Adrenal gland (tissue), 12 donors: ENCODE measurements around the gene ZC3H8. TPM values are rescaled to one million over a fixed set of nuclear protein-coding genes. Genes with fewer than 3 reads are reported as not detected.

Experiments used
- DNase-seq, 7 donors: peaks; one replicate each; pipeline ENCODE4 v3.0.0-alpha.2; 2019 to 2020
- H3K27ac ChIP-seq, 5 donors: fragments of 200-600 bp; sonication (generic) in 4 of 5; 1 replicate in 3 of 5; 2 replicates in 2 of 5; pipeline versions ENCODE4 v1.5.1 to v1.8.0; 2016 to 2020; ENCODE audit warnings: mild to moderate bottlenecking in 1 of 5
- H3K27me3 ChIP-seq: fragments of 200-600 bp; 2 replicates; pipeline ENCODE4 v1.8.0; 2021
- H3K36me3 ChIP-seq, 2 donors: fragments of 200-600 bp; replicated peaks in 1 of 2; 1 replicate in 1 of 2; 2 replicates in 1 of 2; pipeline versions ENCODE4 v1.5.1 to v1.8.0; 2018 to 2022
- H3K4me1 ChIP-seq, 2 donors: fragments of 200-600 bp; replicated peaks in 1 of 2; 1 replicate in 1 of 2; 2 replicates in 1 of 2; pipeline versions ENCODE4 v1.5.1 to v1.8.0; 2018 to 2021
- H3K4me3 ChIP-seq, 4 donors: fragments of 200-600 bp; sonication (generic) in 3 of 4; one replicate each; pipeline ENCODE4 v1.5.1; 2016 to 2018
- H3K9me3 ChIP-seq, 3 donors: fragments of 200-600 bp; sonication (generic) in 1 of 3; replicated peaks in 1 of 3; 1 replicate in 2 of 3; 2 replicates in 1 of 3; pipeline versions ENCODE4 v1.5.1 to v1.8.0; 2016 to 2021
- POLR2A ChIP-seq, 2 donors: fragments of 450-650 bp; IDR thresholded peaks; one replicate each; pipeline ENCODE4 v1.6.1; 2017; ENCODE audit warnings: antibody characterized with exemption in 2 of 2, mild to moderate bottlenecking in 2 of 2, moderate library complexity in 1 of 2
- WGBS, 4 donors: extraction: QIAGEN DNeasy Blood & Tissue Kit in 2 of 4; methylation state at CpG; one replicate each; pipeline versions ENCODE4 v1.1.5 to v1.1.7; 2013 to 2017; 5-methylcytosine and 5-hydroxymethylcytosine counted together
- intact Hi-C, 2 donors: fragments of 100-400 bp; cut with DNase I; formaldehyde crosslinking; loops; one replicate each; pipeline versions ENCODE4 v1.14.1 to v1.15.0; 2022 to 2023
- polyA plus RNA-seq, 3 donors: library from polyadenylated mRNA; stranded (reverse); fragments of 200-250 nt in 2 of 3; fragments of 350-450 nt in 1 of 3; fragmentation: Illumina TruSeq in 1 of 3; extraction: RNeasy Lipid Tissue Mini Kit (QIAGEN cat#74804) in 1 of 3; gene quantifications; one replicate each; pipeline ENCODE4 v1.2.3, GENCODE V29; 2013 to 2014
- total RNA-seq, 9 donors: library from RNA; depleted of rRNA in 4 of 9; stranded (reverse); fragments of >200 nt in 4 of 9; fragments of 120-200 nt in 1 of 9; fragmentation: NEBNext Ultra II Directional in 1 of 9; extraction: Animal tissue kit (Norgen Biotek cat#: 25700) in 1 of 9; gene quantifications; one replicate each; pipeline versions ENCODE4 v1.1.0 to v1.2.4, GENCODE V29; 2013 to 2023
- TF ChIP-seq, protein P1 (sequence below), 6 experiments: fragments of 450-650 bp in 4 of 6; fragments of 200-600 bp in 2 of 6; sonication (generic) in 1 of 6; IDR thresholded peaks; 1 replicate in 5 of 6; 2 replicates in 1 of 6; pipeline versions ENCODE4 v1.5.1 to v1.8.0; 2016 to 2021; ENCODE audit warnings: antibody characterized with exemption in 6 of 6, mild to moderate bottlenecking in 2 of 6, moderate library complexity in 1 of 6
- donor health status: healthy with polysubstance abuse.
- donor health status: Bipolar disorder and iron deficiency.
- donor health status: DM: yes; HTN: yes; CAD: no.
- donor health status: DM: no; HTN: no; CAD: no.
- donor health status: DM: no; HTN: no; CAD: no.
- donor health status: DM: yes; HTN: yes; CAD: no.

ZC3H8 gene
- total and polyA plus RNA-seq, 12 donors = 0.85 to 17.4 (median 7.6) TPM

DNA sequence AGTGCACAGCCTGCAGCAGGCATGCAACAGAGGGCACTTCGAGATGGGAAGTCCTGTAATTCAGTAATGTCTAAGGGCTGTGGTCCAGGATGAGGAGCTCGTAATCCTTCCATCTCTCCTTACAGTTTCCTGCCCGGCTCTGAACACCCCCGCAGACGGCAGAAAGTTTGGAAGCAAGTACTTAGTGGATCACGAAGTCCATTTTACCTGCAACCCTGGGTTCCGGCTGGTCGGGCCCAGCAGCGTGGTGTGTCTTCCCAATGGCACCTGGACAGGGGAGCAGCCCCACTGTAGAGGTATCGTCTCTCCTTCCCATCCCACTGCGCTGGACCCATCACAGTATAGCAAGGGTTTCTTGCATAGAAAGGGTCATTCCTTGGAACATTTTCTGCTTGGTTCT, 90.0 kb downstream of the ZC3H8 start:
- TF ChIP-seq POLR2A (IDR thresholded peaks at IDR 0.05) = no peak
- TF ChIP-seq, protein P1, sequence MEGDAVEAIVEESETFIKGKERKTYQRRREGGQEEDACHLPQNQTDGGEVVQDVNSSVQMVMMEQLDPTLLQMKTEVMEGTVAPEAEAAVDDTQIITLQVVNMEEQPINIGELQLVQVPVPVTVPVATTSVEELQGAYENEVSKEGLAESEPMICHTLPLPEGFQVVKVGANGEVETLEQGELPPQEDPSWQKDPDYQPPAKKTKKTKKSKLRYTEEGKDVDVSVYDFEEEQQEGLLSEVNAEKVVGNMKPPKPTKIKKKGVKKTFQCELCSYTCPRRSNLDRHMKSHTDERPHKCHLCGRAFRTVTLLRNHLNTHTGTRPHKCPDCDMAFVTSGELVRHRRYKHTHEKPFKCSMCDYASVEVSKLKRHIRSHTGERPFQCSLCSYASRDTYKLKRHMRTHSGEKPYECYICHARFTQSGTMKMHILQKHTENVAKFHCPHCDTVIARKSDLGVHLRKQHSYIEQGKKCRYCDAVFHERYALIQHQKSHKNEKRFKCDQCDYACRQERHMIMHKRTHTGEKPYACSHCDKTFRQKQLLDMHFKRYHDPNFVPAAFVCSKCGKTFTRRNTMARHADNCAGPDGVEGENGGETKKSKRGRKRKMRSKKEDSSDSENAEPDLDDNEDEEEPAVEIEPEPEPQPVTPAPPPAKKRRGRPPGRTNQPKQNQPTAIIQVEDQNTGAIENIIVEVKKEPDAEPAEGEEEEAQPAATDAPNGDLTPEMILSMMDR (IDR thresholded peaks at IDR 0.05) = no peak
- intact Hi-C loops = no loop called here
- no peak overlapping the region for H3K27ac ChIP-seq
- no peaks in the 10 kb centered on the region for H3K9me3 ChIP-seq
- no peaks in the 10 kb centered on the region for H3K27me3 ChIP-seq
- peak in 1 of 7 donors; percentile 7 for DNase-seq
- no peak overlapping the region for H3K4me3 ChIP-seq
- 91 to 96% (median 93%) methylated on average over 10 to 11 of the region's 11 CpGs for WGBS, 4 donors
- no peaks in the 10 kb centered on the region for H3K4me1 ChIP-seq
- H3K36me3 ChIP-seq = no peaks in the 10 kb centered on the region

DNA sequence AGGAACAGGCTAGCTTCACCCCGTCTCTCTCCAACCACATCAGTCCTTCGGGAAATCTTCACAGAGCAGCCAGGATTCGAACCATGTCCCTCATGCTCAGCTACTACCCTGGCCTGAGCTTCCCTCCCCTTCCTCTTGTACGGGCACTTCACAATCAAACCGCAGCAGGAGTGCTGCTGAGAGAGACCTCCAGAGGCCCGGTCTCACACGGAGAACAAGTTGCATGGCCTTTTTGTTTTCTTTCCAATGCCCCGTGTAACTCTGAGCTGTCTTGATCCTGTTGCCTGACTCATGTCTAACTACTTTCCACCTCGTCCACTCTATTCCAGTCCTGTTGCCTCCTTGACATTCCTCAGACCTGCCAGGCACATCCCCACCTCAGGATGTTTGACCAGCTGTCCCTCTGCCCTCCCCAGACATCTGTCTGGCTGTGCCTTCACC, 91.3 kb downstream of the ZC3H8 start:
- Histone ChIP-seq H3K27ac (no peak overlapping the region), H3K27me3 (no peaks in the 10 kb centered on the region), H3K4me3 (no peak overlapping the region), H3K9me3 (no peaks in the 10 kb centered on the region), H3K4me1 (no peaks in the 10 kb centered on the region), H3K36me3 (no peaks in the 10 kb centered on the region)
- 70 to 87% (median 78%) methylated on average over 9 of the region's 9 CpGs for WGBS, 4 donors
- peak in 1 of 7 donors; percentile 5 for DNase-seq
- TF ChIP-seq, protein P1 (IDR thresholded peaks at IDR 0.05) = no peak
- intact Hi-C loops = no loop called here

DNA sequence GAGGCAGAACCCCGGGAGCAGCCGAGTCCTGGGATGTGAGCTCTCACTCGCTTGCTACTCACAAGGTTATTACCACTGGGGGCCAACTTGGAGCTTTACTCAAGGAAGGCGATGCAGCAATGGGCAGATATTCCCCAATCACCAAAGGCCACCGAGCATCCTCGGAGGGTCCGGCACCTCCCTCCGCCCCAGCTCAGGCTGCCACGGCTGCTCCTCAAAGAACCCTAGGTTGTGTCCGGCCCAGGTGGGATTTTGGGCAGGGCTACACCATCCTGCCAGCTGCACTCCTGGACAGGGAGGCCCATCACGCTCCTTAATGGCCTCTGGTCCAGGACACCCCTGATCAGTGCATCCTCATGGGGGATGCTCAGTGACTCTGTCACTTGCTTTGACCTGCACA, 91.9 kb downstream of the ZC3H8 start:
- no peaks in the 10 kb centered on the region for H3K9me3 ChIP-seq
- no peaks in the 10 kb centered on the region for H3K36me3 ChIP-seq
- no peak overlapping the region for H3K27ac ChIP-seq
- no peaks in the 10 kb centered on the region for H3K4me1 ChIP-seq
- H3K27me3 ChIP-seq = no peaks in the 10 kb centered on the region
- WGBS, 4 donors = 89 to 96% (median 94%) methylated on average over 4 to 11 of the region's 11 CpGs
- DNase-seq = peak in 1 of 7 donors; percentile 14
- TF ChIP-seq, protein P1 (IDR thresholded peaks at IDR 0.05) = no peak
- TF ChIP-seq POLR2A (IDR thresholded peaks at IDR 0.05) = no peak
- intact Hi-C loops = no loop called here
- no peak overlapping the region for H3K4me3 ChIP-seq

DNA sequence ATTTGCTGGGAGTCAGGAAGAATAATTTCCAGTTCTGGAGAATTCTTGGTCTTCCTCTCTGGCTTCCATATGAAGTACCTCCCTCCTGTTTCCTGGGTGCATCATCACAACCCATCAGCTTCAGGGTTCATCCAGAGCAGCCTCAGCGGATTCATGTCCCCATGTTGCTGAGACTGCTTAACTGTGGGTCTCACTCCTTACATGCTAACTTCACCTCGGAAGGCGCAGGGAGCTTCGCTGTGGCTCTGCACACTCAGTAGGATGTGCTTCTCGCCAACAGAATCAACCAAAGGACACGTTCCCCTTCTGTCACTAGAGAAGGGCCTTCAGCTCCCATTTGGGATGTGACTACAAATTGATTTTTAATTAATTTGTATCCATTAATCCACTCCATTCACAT, 92.5 kb downstream of the ZC3H8 start:
- H3K4me3 ChIP-seq = no peak overlapping the region
- intact Hi-C loops = no loop called here
- no peaks in the 10 kb centered on the region for H3K36me3 ChIP-seq
- H3K27me3 ChIP-seq = no peaks in the 10 kb centered on the region
- no peak overlapping the region for H3K27ac ChIP-seq
- no peaks in the 10 kb centered on the region for H3K9me3 ChIP-seq
- peak in 1 of 7 donors; percentile 1 for DNase-seq
- 91 to 97% (median 93%) methylated on average over 6 of the region's 6 CpGs for WGBS, 4 donors
- no peaks in the 10 kb centered on the region for H3K4me1 ChIP-seq
- no peak for TF ChIP-seq POLR2A (IDR thresholded peaks at IDR 0.05)
- TF ChIP-seq, protein P1 (IDR thresholded peaks at IDR 0.05) = no peak

Other genes starting within 250 kb of the ZC3H8 start
- gene TMEM87B, start 199.8 kb downstream of the ZC3H8 start, total RNA-seq = 10 to 100 TPM; 21.5 to 37.5 (median 33.1) TPM
- gene TMEM87B, start 199.8 kb downstream of the ZC3H8 start, polyA plus RNA-seq = 10 to 100 TPM in 2 of 3 donors, 1 to 10 TPM in 1; 8.9 to 28.3 (median 13.5) TPM
- 10 to 100 TPM in 2 of 9 donors, 1 to 10 TPM in 6, under 1 TPM in 1; 0.50 to 12.6 (median 9.3) TPM for gene FBLN7, start 116.7 kb downstream of the ZC3H8 start, total RNA-seq
- gene FBLN7, start 116.7 kb downstream of the ZC3H8 start, polyA plus RNA-seq = 1 to 10 TPM in 2 of 3 donors, under 1 TPM in 1; 0.95 to 2.2 (median 2.1) TPM
- gene ZC3H6, start 20.6 kb upstream of the ZC3H8 start, total RNA-seq = 10 to 100 TPM in 5 of 9 donors, 1 to 10 TPM in 4; 4.1 to 19.0 (median 11.9) TPM
- gene ZC3H6, start 20.6 kb upstream of the ZC3H8 start, polyA plus RNA-seq = 1 to 10 TPM; 2.5 to 9.3 (median 6.0) TPM
- gene RGPD8, start 178.6 kb upstream of the ZC3H8 start, total RNA-seq = 10 to 100 TPM in 7 of 9 donors, 1 to 10 TPM in 2; 3.7 to 23.6 (median 11.9) TPM
- 1 to 10 TPM in 2 of 3 donors, under 1 TPM in 1; 0.44 to 4.8 (median 1.0) TPM for gene RGPD8, start 178.6 kb upstream of the ZC3H8 start, polyA plus RNA-seq
- gene TTL, start 227.1 kb upstream of the ZC3H8 start, total RNA-seq = 10 to 100 TPM in 8 of 9 donors, 1 to 10 TPM in 1; 6.3 to 24.5 (median 19.2) TPM
- gene TTL, start 227.1 kb upstream of the ZC3H8 start, polyA plus RNA-seq = 10 to 100 TPM in 2 of 3 donors, 1 to 10 TPM in 1; 9.7 to 17.5 (median 13.7) TPM